Gastrocnemius medialis (tissue), 4 donors: ENCODE measurements around the gene MOGAT3.

ENCODE experiments used
- POLR2A ChIP-seq, 2 donors: fragments of 450-650 bp; IDR thresholded peaks; one replicate each; pipeline ENCODE4 v1.6.1; 2017; ENCODE audit warnings: antibody characterized with exemption in 2 of 2, mild to moderate bottlenecking in 2 of 2, moderate library complexity in 2 of 2
- TF ChIP-seq, protein P1 (sequence below), 5 experiments: fragments of 450-650 bp in 3 of 5; fragments of 200-600 bp in 2 of 5; sonication (generic) in 2 of 5; IDR thresholded peaks in 4 of 5; conservative IDR thresholded peaks in 1 of 5; 1 replicate in 4 of 5; 2 replicates in 1 of 5; pipeline ENCODE4 v1.5.1; 2016 to 2019; ENCODE audit warnings: antibody characterized with exemption in 5 of 5, mild to moderate bottlenecking in 3 of 5, moderate library complexity in 3 of 5

GRCh38 chr7:101154693-101155102 is 46.1 kb downstream of the MOGAT3 start:
- TF ChIP-seq, protein P1, sequence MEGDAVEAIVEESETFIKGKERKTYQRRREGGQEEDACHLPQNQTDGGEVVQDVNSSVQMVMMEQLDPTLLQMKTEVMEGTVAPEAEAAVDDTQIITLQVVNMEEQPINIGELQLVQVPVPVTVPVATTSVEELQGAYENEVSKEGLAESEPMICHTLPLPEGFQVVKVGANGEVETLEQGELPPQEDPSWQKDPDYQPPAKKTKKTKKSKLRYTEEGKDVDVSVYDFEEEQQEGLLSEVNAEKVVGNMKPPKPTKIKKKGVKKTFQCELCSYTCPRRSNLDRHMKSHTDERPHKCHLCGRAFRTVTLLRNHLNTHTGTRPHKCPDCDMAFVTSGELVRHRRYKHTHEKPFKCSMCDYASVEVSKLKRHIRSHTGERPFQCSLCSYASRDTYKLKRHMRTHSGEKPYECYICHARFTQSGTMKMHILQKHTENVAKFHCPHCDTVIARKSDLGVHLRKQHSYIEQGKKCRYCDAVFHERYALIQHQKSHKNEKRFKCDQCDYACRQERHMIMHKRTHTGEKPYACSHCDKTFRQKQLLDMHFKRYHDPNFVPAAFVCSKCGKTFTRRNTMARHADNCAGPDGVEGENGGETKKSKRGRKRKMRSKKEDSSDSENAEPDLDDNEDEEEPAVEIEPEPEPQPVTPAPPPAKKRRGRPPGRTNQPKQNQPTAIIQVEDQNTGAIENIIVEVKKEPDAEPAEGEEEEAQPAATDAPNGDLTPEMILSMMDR (IDR thresholded peaks at IDR 0.05 in 4 of 5, conservative IDR thresholded peaks at IDR 0.05 in 1 of 5), result no peak
- TF ChIP-seq POLR2A (IDR thresholded peaks at IDR 0.05), result no peak
